CD14-positive monocyte (primary cell): ENCODE results near the gene ACP7. TPM values are rescaled to one million over a fixed set of nuclear protein-coding genes. Genes with fewer than 3 reads are reported as not detected.
A peak's percentile ranks its signal among the peaks of the same experiment; 100 is the strongest.

ENCODE experiments used
- DNase-seq, 3 donors: peaks; one replicate each; pipeline ENCODE4 v3.0.0-alpha.2; 2011 to 2022
- H2AFZ ChIP-seq: 2 replicates; pipeline ENCODE4 v1.6.0; 2012; ENCODE audit warnings: mild to moderate bottlenecking, low read depth, low read length, inconsistent platforms; ENCODE audit not compliant: insufficient read depth, poor library complexity, severe bottlenecking
- H3K27ac ChIP-seq, 2 donors: 1 replicate in 1 of 2; 2 replicates in 1 of 2; pipeline ENCODE4 v1.5.1; 2012 to 2013; ENCODE audit warnings: low read length in 2 of 2, control low read depth in 1 of 2, inconsistent platforms in 1 of 2, low read depth in 1 of 2, mild to moderate bottlenecking in 1 of 2
- H3K27me3 ChIP-seq, 2 donors: one replicate each; pipeline versions ENCODE4 v1.6.0 to v1.6.1; 2011 to 2013; ENCODE audit warnings: low read length in 2 of 2; ENCODE audit not compliant: control insufficient read depth in 2 of 2, insufficient read depth in 2 of 2
- H3K36me3 ChIP-seq, 2 donors: replicated peaks in 1 of 2; 1 replicate in 1 of 2; 2 replicates in 1 of 2; pipeline versions ENCODE4 v1.5.1 to v1.6.1; 2012 to 2013; ENCODE audit warnings: low read length in 2 of 2, control low read depth in 1 of 2, inconsistent platforms in 1 of 2, mild to moderate bottlenecking in 1 of 2; ENCODE audit not compliant: insufficient read depth in 2 of 2, control insufficient read depth in 1 of 2
- H3K4me1 ChIP-seq, 2 donors: 1 replicate in 1 of 2; 2 replicates in 1 of 2; pipeline versions ENCODE4 v1.5.1 to v1.6.1; 2012 to 2013; ENCODE audit warnings: low read length in 2 of 2, control low read depth in 1 of 2, inconsistent platforms in 1 of 2, mild to moderate bottlenecking in 1 of 2, moderate library complexity in 1 of 2; ENCODE audit not compliant: insufficient read depth in 2 of 2, control insufficient read depth in 1 of 2
- H3K4me2 ChIP-seq: replicated peaks from 2 replicates; pipeline ENCODE3; 2012; ENCODE audit warnings: low read length, moderate library complexity, mild to moderate bottlenecking; ENCODE audit not compliant: poor library complexity, severe bottlenecking; ENCODE audit errors: extremely low read depth
- H3K4me3 ChIP-seq, 3 experiments: fragments of 200-600 bp in 1 of 3; sonication (generic) in 1 of 3; replicated peaks in 1 of 3; 1 replicate in 2 of 3; 2 replicates in 1 of 3; pipeline ENCODE4 v1.5.1; 2011 to 2013; ENCODE audit warnings: low read length in 3 of 3, mild to moderate bottlenecking in 3 of 3, control low read depth in 2 of 3, low read depth in 2 of 3, inconsistent platforms in 1 of 3, moderate library complexity in 1 of 3
- H3K79me2 ChIP-seq: 2 replicates; pipeline ENCODE4 v1.6.0; 2012; ENCODE audit warnings: mild to moderate bottlenecking, control low read depth, inconsistent platforms, low read length, moderate library complexity; ENCODE audit not compliant: insufficient read depth
- H3K9ac ChIP-seq: 2 replicates; pipeline ENCODE4 v1.6.0; 2017; ENCODE audit warnings: low read length, mild to moderate bottlenecking; ENCODE audit not compliant: insufficient read depth, poor library complexity, severe bottlenecking
- H3K9me3 ChIP-seq, 2 donors: replicated peaks in 1 of 2; 1 replicate in 1 of 2; 2 replicates in 1 of 2; pipeline versions ENCODE4 v1.5.1 to v1.6.1; 2012 to 2013; ENCODE audit warnings: low read length in 2 of 2, control low read depth in 1 of 2; ENCODE audit not compliant: control insufficient read depth in 1 of 2, insufficient read depth in 1 of 2
- H4K20me1 ChIP-seq: 2 replicates; pipeline ENCODE4 v1.6.0; 2012; ENCODE audit warnings: mild to moderate bottlenecking, low read length, control low read depth, moderate library complexity; ENCODE audit not compliant: insufficient read depth
- H3K27ac Mint-ChIP-seq, 7 donors: one replicate each; pipeline ENCODE4 v1.8.0; 2020; ENCODE audit warnings: mild to moderate bottlenecking in 7 of 7, mixed read lengths in 7 of 7, moderate library complexity in 6 of 7, inconsistent platforms in 2 of 7
- H3K27me3 Mint-ChIP-seq, 3 donors: one replicate each; pipeline ENCODE4 v1.8.0; 2021 to 2022; ENCODE audit warnings: low read depth in 3 of 3, mild to moderate bottlenecking in 3 of 3, mixed read lengths in 3 of 3, moderate library complexity in 3 of 3, inconsistent platforms in 1 of 3
- H3K36me3 Mint-ChIP-seq, 2 donors: one replicate each; pipeline ENCODE4 v1.8.0; 2020; ENCODE audit warnings: mixed read lengths in 2 of 2, inconsistent platforms in 1 of 2, mild to moderate bottlenecking in 1 of 2
- H3K4me1 Mint-ChIP-seq: one replicate; pipeline ENCODE4 v1.8.0; 2020; ENCODE audit warnings: mild to moderate bottlenecking, mixed read lengths
- H3K4me3 Mint-ChIP-seq, 2 donors: one replicate each; pipeline ENCODE4 v1.8.0; 2020; ENCODE audit warnings: mild to moderate bottlenecking in 2 of 2, mixed read lengths in 2 of 2, moderate library complexity in 1 of 2
- H3K9me3 Mint-ChIP-seq, 7 donors: one replicate each; pipeline ENCODE4 v1.8.0; 2020 to 2022; ENCODE audit warnings: mixed read lengths in 7 of 7, mild to moderate bottlenecking in 6 of 7, moderate library complexity in 6 of 7, inconsistent platforms in 2 of 7
- CTCF ChIP-seq: fragments of 200-600 bp; IDR thresholded peaks from one replicate; pipeline ENCODE4 v1.8.0; 2022; ENCODE audit warnings: antibody characterized with exemption, mild to moderate bottlenecking
- WGBS: methylation state at CpG from one replicate; pipeline ENCODE4 v1.1.5; 2013; ENCODE audit warnings: missing lambda C conversion rate; ENCODE audit not compliant: insufficient coverage; 5-methylcytosine and 5-hydroxymethylcytosine counted together
- intact Hi-C, 2 donors: fragments of 100-400 bp; cut with micrococcal nuclease; formaldehyde crosslinking; loops; one replicate each; pipeline versions ENCODE4 v1.15.0 to v1.15.1; 2023
- polyA plus RNA-seq, 3 donors: library from polyadenylated mRNA; depleted of rRNA in 1 of 3; unstranded in 2 of 3; stranded (reverse) in 1 of 3; fragments of 300-500 nt in 2 of 3; fragments of >200 nt in 1 of 3; fragmentation: Illumina TruSeq in 2 of 3; gene quantifications; 1 replicate in 2 of 3; 2 replicates in 1 of 3; pipeline ENCODE4 v1.2.3, GENCODE V29; 2012 to 2021

Gene ACP7
- polyA plus RNA-seq, 3 donors: not detected

- Histone ChIP-seq H3K27me3 (no peaks in the 10 kb centered on the region), H3K4me1 (no peaks in the 10 kb centered on the region), H2AFZ (no peak overlapping the region), H4K20me1 (peaks cover 9% of the 10 kb centered on the region), H3K4me2 (no peak overlapping the region), H3K36me3 (no peaks in the 10 kb centered on the region), H3K4me3 (no peak overlapping the region), H3K9me3 (no peaks in the 10 kb centered on the region), H3K79me2 (peaks cover 18% of the 10 kb centered on the region), H3K9ac (no peak overlapping the region), H3K27ac (no peak overlapping the region)
- H3K27me3 Mint-ChIP-seq: no peaks in the 10 kb centered on the region
- no peaks in the 10 kb centered on the region for H3K4me1 Mint-ChIP-seq
- no peak for TF ChIP-seq CTCF
- intact Hi-C loops: no loop called here
- DNase-seq: no peak
- no peak overlapping the region for H3K4me3 Mint-ChIP-seq
- WGBS: 88% methylated on average over 6 of the region's 11 CpGs
- H3K36me3 Mint-ChIP-seq: peaks cover 0 to 3% of the 10 kb centered on the region in 2 donors
- no peaks in the 10 kb centered on the region for H3K9me3 Mint-ChIP-seq
- peak overlapping the region in 1 of 7 donors; percentile 44 for H3K27ac Mint-ChIP-seq
These were observed 70.5 kb downstream of the ACP7 start for GRCh38 chr19:39154629-39155100.

GRCh38 chr19:39155114-39155700 is 71.0 kb downstream of the ACP7 start:
- Mint-ChIP-seq H3K27ac (peak overlapping the region in 2 of 7 donors; percentile 11 to 44), H3K9me3 (no peaks in the 10 kb centered on the region), H3K4me3 (no peak overlapping the region), H3K4me1 (peaks cover 4% of the 10 kb centered on the region), H3K27me3 (no peaks in the 10 kb centered on the region), H3K36me3 (peaks cover 0 to 3% of the 10 kb centered on the region in 2 donors)
- Histone ChIP-seq H3K4me1 (peaks cover 0 to 5% of the 10 kb centered on the region in 2 donors), H2AFZ (no peak overlapping the region), H3K4me2 (no peak overlapping the region), H3K4me3 (no peak overlapping the region), H4K20me1 (peaks cover 9% of the 10 kb centered on the region), H3K9me3 (no peaks in the 10 kb centered on the region), H3K27ac (no peak overlapping the region), H3K27me3 (no peaks in the 10 kb centered on the region), H3K36me3 (no peaks in the 10 kb centered on the region), H3K9ac (no peak overlapping the region), H3K79me2 (peaks cover 16% of the 10 kb centered on the region)
- intact Hi-C loops: no loop called here
- WGBS: 87% methylated on average over 8 of the region's 11 CpGs
- no peak for DNase-seq
- TF ChIP-seq CTCF: no peak
